Ammon's horn (tissue), 1 donor: ENCODE data around the gene CKLF.
"Not testable (repeated sequence)": the region's sequence is repeated elsewhere in the genome, so short reads cannot be mapped to it uniquely, and the experiment has no call there.

Experiments used
- DNase-seq: peaks from one replicate; pipeline ENCODE4 v3.0.0-alpha.2; 2016; ENCODE audit warnings: low spot score

CKLF gene

GRCh38 chr16:66569131-66569530 is 16.8 kb downstream of the CKLF start:
- DNase-seq: no peak

GRCh38 chr16:66569827-66570405 is 17.5 kb downstream of the CKLF start:
- no peak for DNase-seq

DNA sequence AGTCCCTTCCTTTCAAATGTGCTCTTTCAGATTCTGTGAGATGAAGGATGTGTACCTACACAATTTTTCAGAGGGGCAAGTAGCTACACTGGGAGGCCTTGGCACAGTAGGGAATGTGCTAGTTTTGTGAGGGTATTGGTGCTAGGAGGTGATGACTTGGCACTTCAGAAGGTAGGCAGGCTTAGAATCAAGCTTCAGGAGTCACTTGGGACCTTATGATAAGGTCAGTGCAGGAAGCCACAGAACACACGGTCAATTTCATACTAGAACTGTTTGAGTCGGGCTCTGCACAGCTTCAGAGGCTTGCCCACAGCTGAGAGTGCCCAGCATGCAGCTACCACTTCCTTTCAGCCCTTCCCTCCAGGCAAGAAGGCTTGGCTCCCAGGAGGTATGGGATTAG is 20.0 kb downstream of the CKLF start:
- no peak for DNase-seq

GRCh38 chr16:66574081-66574480 is 21.7 kb downstream of the CKLF start:
- no peak for DNase-seq

GRCh38 chr16:66574531-66574930 is 22.2 kb downstream of the CKLF start:
- DNase-seq: no peak

DNA sequence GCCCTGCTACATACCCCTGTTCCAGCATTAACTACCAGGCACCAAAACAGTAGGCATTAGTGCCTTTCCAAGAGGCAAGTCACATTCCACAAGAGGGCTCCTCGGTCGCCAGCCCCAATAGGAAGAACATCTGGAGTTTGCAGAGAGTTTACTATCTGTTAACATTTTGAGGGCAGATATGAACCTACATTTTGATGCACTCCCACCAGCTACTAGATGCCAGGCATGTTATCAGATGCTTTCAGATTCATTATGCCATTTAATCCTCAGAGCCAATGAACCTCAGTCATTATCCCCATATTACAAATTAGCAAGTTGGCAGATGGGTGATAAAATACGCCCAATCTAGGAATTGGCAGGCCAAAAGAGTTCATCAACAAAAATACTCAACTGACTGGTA is 22.7 kb downstream of the CKLF start:
- DNase-seq: no peak

GRCh38 chr16:66576296-66576695 is 23.9 kb downstream of the CKLF start:
- no peak for DNase-seq

- DNase-seq: no peak
These were observed 26.5 kb downstream of the CKLF start, which contains the start of gene CMTM2 for GRCh38 chr16:66578651-66579531. TSS of gene CMTM2 (plus strand) at chr16:66579463. CDS start at chr16:66579608, 145 bp downstream.

DNA sequence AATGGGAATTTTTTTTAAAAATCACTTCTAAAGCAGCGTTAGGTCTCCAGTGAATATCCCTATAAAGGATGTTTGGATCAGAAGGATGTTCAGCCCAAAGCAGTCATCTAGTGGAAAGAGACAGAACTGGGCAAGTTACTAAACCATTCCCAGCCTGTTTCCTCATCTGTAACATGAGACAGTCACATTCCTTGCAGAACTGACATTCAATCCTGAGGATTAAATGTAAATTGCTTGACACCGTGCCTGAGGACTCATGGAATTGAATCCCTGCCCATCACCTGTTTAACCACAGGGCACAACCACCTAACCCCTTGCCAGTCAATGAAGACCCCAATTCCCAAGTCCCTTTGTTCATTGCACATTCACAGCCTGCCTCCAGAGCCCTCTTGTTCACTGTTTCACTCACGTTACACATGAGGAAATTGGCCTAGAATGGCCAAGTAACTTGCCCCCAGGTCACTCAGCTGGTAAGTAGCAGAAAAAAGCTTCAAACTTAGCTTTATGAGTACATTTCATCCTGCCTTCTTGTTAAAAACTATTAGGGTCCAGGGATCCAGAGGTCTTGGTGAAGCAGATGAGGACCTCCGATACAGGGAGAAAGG is 28.3 kb downstream of the CKLF start:
- DNase-seq: no peak

- no peak for DNase-seq
These were observed 29.0 kb downstream of the CKLF start for GRCh38 chr16:66581246-66581952.

DNA sequence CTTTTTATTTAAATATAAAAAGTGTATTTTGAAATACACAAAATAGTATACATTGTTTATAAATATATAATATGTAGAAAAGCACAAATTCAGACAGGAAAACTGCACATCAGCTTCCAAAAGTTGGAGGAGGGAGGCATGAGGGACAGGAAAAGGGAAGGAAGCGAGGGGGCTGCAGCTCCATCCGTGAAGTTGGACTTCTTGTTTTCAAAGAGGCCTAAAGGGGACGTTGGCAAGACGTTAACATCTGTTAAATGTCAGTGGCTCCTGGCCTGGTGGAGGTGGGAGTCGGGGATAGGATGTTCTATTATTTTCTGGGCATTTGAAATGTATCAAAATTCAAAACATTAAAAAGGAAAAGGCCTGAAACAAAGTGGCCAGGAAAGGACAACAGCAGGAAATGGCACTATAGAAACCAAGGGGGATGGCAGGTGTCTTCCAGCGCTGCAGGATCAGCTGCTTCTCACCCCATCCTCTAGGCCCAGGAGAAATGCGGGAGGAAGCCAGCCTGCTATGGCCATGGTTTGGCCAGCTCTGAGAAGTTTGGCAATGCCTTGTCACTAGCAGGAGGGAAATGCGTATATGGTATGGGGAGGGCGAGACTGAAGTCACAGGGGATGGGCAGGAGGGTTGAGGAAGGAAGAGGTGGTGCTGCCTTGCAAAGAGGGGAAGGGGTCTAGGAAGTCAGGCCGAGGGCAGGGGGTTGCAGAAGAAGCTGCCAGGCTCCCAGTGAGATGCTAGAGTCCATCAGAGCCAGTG is 33.3 kb downstream of the CKLF start:
- DNase-seq: peak; percentile 42

GRCh38 chr16:66587881-66588600 is 35.7 kb downstream of the CKLF start:
- no peak for DNase-seq

DNA sequence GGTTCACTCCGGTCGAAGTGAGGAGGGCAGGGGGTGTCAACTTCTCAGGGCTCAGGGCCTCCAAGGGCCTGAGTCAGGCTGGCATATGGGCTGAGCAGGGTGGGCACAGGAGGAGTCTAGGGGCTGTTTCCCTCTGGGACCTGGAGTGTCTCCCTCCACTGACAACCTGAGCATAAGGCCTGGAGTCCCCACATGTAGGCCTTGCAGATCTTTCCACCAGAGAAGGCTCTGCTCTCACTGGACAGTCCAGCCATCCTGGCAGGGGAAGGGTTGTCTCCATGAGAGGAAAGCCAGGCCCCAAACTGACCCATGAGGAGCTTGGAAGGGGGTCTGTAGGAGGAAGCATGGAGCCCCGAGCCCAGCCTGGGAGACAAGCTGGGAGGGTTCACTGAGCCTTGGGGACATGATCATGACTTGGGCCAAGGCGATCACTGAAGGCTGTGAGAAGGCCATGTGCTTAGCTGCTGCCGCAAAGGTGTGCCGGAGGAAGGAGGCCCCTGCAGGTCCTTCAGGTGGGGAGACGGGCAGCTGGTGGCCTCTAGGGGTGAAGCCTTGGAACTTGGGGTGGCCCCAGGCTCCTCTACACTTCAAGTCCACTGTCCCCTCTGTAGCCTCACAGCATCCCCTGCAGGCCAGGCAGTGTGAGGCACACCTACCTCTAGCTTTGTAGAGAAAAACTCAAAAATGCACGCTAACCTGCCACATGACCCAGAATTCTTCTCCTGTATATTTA is 36.8 kb downstream of the CKLF start:
- DNase-seq: peak; percentile 74

DNA sequence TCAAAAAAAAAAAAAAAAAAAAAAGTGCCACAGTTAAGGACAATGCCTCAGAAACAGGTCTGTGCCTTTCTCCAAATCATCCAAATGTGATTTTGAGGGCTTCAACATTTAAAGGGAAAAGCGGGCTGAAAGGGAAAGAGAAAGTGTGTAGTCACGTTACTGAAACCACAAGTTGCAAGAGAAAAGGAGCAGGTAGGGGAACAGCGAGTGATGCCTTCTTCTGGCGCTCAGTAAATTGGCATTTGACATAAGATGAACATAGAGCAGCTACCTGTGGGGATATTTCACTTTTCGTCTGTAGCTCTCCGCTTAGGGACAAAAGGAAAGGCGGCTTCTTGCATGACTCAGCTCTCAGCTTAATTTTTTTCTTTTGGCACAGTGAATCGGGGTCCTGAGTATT is 37.9 kb downstream of the CKLF start:
- no peak for DNase-seq

DNA sequence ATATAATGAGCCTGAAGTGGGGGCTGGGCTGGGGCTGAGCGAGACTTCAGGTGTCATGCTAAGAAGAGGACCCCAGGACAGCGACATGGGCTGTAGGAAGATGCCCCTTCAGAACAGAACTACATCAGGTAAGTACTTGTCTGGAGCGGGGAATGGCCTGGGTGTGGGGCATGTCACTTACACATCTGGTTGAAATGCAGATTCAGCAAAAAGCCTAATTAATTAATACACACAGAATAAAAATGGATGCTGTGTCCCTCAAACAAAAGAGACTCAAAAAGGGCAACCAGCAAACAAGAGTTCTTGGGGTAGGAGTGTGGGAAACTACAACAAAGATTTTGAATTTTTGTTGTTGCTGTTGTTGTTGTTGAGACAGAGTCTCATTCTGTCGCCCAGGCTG is 38.6 kb downstream of the CKLF start:
- no peak for DNase-seq

GRCh38 chr16:66592241-66592640 is 39.9 kb downstream of the CKLF start:
- DNase-seq: no peak

DNA sequence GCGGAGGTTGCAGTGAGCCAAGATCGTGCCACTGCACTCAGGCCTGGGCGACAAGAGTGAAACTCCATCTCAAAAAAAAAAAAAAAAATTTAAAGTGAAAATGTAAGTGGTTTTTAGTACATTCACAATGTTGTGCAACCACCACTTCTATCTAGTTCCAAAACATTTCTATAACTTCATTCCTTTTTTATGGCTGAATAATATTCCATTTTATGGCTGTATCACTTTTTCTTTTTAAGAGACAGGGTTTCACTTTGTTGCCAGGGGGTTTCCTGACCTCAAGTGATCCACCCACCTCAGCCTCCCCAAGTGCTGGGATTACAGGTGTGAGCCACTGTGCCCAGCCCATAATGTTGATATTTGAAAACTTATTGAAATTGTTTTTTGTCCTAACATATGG is 40.4 kb downstream of the CKLF start:
- DNase-seq: no peak

GRCh38 chr16:66594739-66595138 is 42.4 kb downstream of the CKLF start:
- DNase-seq: no peak

DNA sequence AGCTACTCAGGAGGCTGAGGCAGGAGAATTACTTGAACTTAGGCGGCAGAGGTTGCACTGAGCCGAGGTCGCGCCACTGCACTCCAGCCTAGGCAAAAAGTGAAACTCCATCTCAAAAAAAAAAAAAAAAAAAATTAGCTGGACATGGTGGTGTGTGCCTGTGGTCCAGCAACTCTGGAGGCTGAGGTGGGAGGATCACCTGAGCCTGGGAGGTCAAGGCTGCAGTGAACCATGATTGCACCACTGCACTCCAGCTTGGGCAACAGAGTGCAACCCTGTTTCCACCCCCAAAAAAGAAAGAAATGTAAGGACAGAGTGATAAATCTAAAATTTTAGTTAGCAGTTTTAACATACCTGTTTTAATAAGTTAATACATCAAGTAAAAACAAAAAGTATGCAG is 44.2 kb downstream of the CKLF start:
- not testable (repeated sequence) for DNase-seq
